HEK293 (cell line): Measurements from ENCODE around the gene DEK.

Source experiments
- EGR2 ChIP-seq: fragments of 450-650 bp; formaldehyde crosslinking; IDR thresholded peaks from 2 replicates; pipeline ENCODE4 v1.5.1; 2016; ENCODE audit warnings: low read depth, missing biosample characterization, missing genetic modification characterization
- GLI2 ChIP-seq: fragments of 450-650 bp; formaldehyde crosslinking; IDR thresholded peaks from 2 replicates; pipeline ENCODE4; 2017; ENCODE audit warnings: missing biosample characterization, missing genetic modification characterization, low read depth, borderline replicate concordance
- OVOL3 ChIP-seq: fragments of 450-650 bp; formaldehyde crosslinking; IDR thresholded peaks from 2 replicates; pipeline ENCODE4 v1.5.1; 2016; ENCODE audit warnings: missing biosample characterization, missing genetic modification characterization
- SCRT1 ChIP-seq: fragments of 450-650 bp; formaldehyde crosslinking; IDR thresholded peaks from 2 replicates; pipeline ENCODE4 v1.5.1; 2016; ENCODE audit warnings: missing biosample characterization, missing genetic modification characterization, borderline replicate concordance
- YY2 ChIP-seq: fragments of 450-650 bp; formaldehyde crosslinking; IDR thresholded peaks from 2 replicates; pipeline ENCODE4 v1.5.1; 2016; ENCODE audit warnings: missing biosample characterization, missing genetic modification characterization
- ZBTB17 ChIP-seq: fragments of 450-650 bp; formaldehyde crosslinking; IDR thresholded peaks from 2 replicates; pipeline ENCODE4 v1.5.1; 2016; ENCODE audit warnings: missing biosample characterization, missing genetic modification characterization
- ZFP3 ChIP-seq: fragments of 450-650 bp; formaldehyde crosslinking; IDR thresholded peaks from 2 replicates; pipeline ENCODE4 v1.5.1; 2016; ENCODE audit warnings: low read depth, missing biosample characterization, missing genetic modification characterization
- ZNF121 ChIP-seq: fragments of 450-650 bp; formaldehyde crosslinking; IDR thresholded peaks from 2 replicates; pipeline ENCODE4 v1.5.1; 2016; ENCODE audit warnings: missing biosample characterization, missing genetic modification characterization
- ZNF174 ChIP-seq: fragments of 450-650 bp; formaldehyde crosslinking; IDR thresholded peaks from 2 replicates; pipeline ENCODE4 v1.5.0; 2017; ENCODE audit warnings: missing biosample characterization, mild to moderate bottlenecking, missing genetic modification characterization
- ZNF19 ChIP-seq: fragments of 450-650 bp; formaldehyde crosslinking; IDR thresholded peaks from 2 replicates; pipeline ENCODE4; 2016; ENCODE audit warnings: missing biosample characterization, missing genetic modification characterization, low read depth
- ZNF292 ChIP-seq: fragments of 450-650 bp; formaldehyde crosslinking; IDR thresholded peaks from 2 replicates; pipeline ENCODE4 v1.5.1; 2016; ENCODE audit warnings: low read depth, missing biosample characterization, missing genetic modification characterization, borderline replicate concordance
- ZNF341 ChIP-seq: fragments of 450-650 bp; formaldehyde crosslinking; IDR thresholded peaks from 2 replicates; pipeline ENCODE4; 2016; ENCODE audit warnings: low read depth, missing biosample characterization, missing genetic modification characterization
- ZNF394 ChIP-seq: fragments of 450-650 bp; formaldehyde crosslinking; IDR thresholded peaks from 2 replicates; pipeline ENCODE4 v1.5.1; 2016; ENCODE audit warnings: missing biosample characterization, missing genetic modification characterization, mild to moderate bottlenecking, moderate library complexity, borderline replicate concordance
- ZNF48 ChIP-seq: fragments of 450-650 bp; formaldehyde crosslinking; IDR thresholded peaks from 2 replicates; pipeline ENCODE4 v1.5.1; 2016; ENCODE audit warnings: missing biosample characterization, missing genetic modification characterization
- ZNF521 ChIP-seq: fragments of 450-650 bp; formaldehyde crosslinking; IDR thresholded peaks from 2 replicates; pipeline ENCODE4 v1.5.1; 2017; ENCODE audit warnings: missing biosample characterization, mild to moderate bottlenecking, missing genetic modification characterization
- ZNF561 ChIP-seq: fragments of 450-650 bp; IDR thresholded peaks from 2 replicates; pipeline ENCODE4 v1.5.1; 2018; ENCODE audit warnings: missing biosample characterization, missing genetic modification characterization, borderline replicate concordance
- ZNF624 ChIP-seq: fragments of 450-650 bp; formaldehyde crosslinking; IDR thresholded peaks from 2 replicates; pipeline ENCODE4 v1.5.1; 2017; ENCODE audit warnings: missing biosample characterization, missing genetic modification characterization
- ZNF701 ChIP-seq: fragments of 450-650 bp; formaldehyde crosslinking; IDR thresholded peaks from 2 replicates; pipeline ENCODE4 v1.5.1; 2016; ENCODE audit warnings: missing biosample characterization, missing genetic modification characterization
- ZNF76 ChIP-seq: fragments of 450-650 bp; formaldehyde crosslinking; IDR thresholded peaks from 2 replicates; pipeline ENCODE4; 2016; ENCODE audit warnings: low read depth, missing biosample characterization, missing genetic modification characterization, borderline replicate concordance
- ZNF792 ChIP-seq: fragments of 450-650 bp; formaldehyde crosslinking; IDR thresholded peaks from 2 replicates; pipeline ENCODE4 v1.5.1; 2016; ENCODE audit warnings: missing biosample characterization, missing genetic modification characterization
- TF ChIP-seq, protein P1 (sequence below): fragments of 450-650 bp; formaldehyde crosslinking; IDR thresholded peaks from 2 replicates; pipeline ENCODE4 v1.5.1; 2016; ENCODE audit warnings: missing biosample characterization, missing genetic modification characterization
- TF ChIP-seq, protein P2 (sequence below): fragments of 450-650 bp; formaldehyde crosslinking; IDR thresholded peaks from 2 replicates; pipeline ENCODE4 v1.5.1; 2016; ENCODE audit warnings: missing biosample characterization, missing genetic modification characterization
- TF ChIP-seq, protein P3 (sequence below): fragments of 450-650 bp; formaldehyde crosslinking; IDR thresholded peaks from 2 replicates; pipeline ENCODE4 v1.5.1; 2017; ENCODE audit warnings: missing biosample characterization, missing genetic modification characterization
- TF ChIP-seq, protein P4 (sequence below): fragments of 450-650 bp; formaldehyde crosslinking; IDR thresholded peaks from 2 replicates; pipeline ENCODE4 v1.5.1; 2016; ENCODE audit warnings: missing biosample characterization, missing genetic modification characterization
- TF ChIP-seq, protein P5 (sequence below): fragments of 450-650 bp; formaldehyde crosslinking; IDR thresholded peaks from 2 replicates; pipeline ENCODE4 v1.5.1; 2017; ENCODE audit warnings: missing biosample characterization, missing genetic modification characterization
- TF ChIP-seq, protein P6 (sequence below): fragments of 450-650 bp; formaldehyde crosslinking; optimal IDR thresholded peaks from 2 replicates; pipeline ENCODE3; 2016; ENCODE audit warnings: missing biosample characterization, mild to moderate bottlenecking, missing genetic modification characterization

Gene DEK

DNA sequence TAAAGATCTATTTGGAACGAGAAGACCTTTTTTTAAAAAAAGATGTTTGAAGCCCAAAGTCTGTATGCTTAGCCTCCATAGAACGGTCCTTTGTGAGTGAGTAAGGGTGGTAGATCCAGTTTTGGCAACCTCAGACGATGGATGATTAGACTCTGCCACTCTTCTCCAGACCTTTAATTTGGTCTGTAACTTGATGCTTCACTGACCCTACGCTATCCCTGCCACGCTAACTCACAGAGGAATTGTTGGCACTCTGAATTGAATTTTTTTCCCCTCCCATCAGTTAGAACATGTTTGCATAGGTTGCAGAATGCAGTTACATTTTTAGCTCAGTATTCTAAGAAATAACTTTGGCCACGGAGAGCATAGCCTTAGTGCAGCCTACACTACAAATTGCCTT is 15.8 kb upstream of the DEK start (continued):
- TF ChIP-seq EGR2 (tag by site-specific recombination): no peak
- TF ChIP-seq, protein P1, sequence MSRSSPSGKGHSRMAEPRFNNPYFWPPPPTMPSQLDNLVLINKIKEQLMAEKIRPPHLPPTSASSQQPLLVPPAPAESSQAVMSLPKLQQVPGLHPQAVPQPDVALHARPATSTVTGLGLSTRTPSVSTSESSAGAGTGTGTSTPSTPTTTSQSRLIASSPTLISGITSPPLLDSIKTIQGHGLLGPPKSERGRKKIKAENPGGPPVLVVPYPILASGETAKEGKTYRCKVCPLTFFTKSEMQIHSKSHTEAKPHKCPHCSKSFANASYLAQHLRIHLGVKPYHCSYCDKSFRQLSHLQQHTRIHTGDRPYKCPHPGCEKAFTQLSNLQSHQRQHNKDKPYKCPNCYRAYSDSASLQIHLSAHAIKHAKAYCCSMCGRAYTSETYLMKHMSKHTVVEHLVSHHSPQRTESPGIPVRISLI: peak; percentile 75; the same call in 1 of the 2 replicates
- TF ChIP-seq ZNF174 (tag by site-specific recombination): no peak
- no peak for TF ChIP-seq ZNF521 (tag by site-specific recombination)
- no peak for TF ChIP-seq ZNF292 (tag by site-specific recombination)
- TF ChIP-seq, protein P2, sequence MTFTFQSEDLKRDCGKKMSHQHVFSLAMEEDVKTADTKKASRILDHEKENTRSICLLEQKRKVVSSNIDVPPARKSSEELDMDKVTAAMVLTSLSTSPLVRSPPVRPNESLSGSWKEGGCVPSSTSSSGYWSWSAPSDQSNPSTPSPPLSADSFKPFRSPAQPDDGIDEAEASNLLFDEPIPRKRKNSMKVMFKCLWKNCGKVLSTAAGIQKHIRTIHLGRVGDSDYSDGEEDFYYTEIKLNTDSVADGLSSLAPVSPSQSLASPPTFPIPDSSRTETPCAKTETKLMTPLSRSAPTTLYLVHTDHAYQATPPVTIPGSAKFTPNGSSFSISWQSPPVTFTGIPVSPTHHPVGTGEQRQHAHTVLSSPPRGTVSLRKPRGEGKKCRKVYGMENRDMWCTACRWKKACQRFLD (tag by site-specific recombination): no peak
- no peak for TF ChIP-seq ZNF341 (tag by site-specific recombination)
- TF ChIP-seq ZNF792: no peak
- TF ChIP-seq GLI2 (tag by site-specific recombination): no peak
- TF ChIP-seq ZNF48 (tag by site-specific recombination): no peak
- TF ChIP-seq ZNF561 (tag by site-specific recombination): no peak
- TF ChIP-seq, protein P3, sequence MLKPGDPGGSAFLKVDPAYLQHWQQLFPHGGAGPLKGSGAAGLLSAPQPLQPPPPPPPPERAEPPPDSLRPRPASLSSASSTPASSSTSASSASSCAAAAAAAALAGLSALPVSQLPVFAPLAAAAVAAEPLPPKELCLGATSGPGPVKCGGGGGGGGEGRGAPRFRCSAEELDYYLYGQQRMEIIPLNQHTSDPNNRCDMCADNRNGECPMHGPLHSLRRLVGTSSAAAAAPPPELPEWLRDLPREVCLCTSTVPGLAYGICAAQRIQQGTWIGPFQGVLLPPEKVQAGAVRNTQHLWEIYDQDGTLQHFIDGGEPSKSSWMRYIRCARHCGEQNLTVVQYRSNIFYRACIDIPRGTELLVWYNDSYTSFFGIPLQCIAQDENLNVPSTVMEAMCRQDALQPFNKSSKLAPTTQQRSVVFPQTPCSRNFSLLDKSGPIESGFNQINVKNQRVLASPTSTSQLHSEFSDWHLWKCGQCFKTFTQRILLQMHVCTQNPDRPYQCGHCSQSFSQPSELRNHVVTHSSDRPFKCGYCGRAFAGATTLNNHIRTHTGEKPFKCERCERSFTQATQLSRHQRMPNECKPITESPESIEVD (tag by site-specific recombination): peak; percentile 39; the same call in 1 of the 2 replicates
- TF ChIP-seq, protein P4, sequence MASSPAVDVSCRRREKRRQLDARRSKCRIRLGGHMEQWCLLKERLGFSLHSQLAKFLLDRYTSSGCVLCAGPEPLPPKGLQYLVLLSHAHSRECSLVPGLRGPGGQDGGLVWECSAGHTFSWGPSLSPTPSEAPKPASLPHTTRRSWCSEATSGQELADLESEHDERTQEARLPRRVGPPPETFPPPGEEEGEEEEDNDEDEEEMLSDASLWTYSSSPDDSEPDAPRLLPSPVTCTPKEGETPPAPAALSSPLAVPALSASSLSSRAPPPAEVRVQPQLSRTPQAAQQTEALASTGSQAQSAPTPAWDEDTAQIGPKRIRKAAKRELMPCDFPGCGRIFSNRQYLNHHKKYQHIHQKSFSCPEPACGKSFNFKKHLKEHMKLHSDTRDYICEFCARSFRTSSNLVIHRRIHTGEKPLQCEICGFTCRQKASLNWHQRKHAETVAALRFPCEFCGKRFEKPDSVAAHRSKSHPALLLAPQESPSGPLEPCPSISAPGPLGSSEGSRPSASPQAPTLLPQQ (tag by site-specific recombination): no peak
- TF ChIP-seq ZNF701 (tag by site-specific recombination): no peak
- peak; percentile 88 for TF ChIP-seq ZBTB17
- no peak for TF ChIP-seq ZNF19 (tag by site-specific recombination)
- TF ChIP-seq, protein P5, sequence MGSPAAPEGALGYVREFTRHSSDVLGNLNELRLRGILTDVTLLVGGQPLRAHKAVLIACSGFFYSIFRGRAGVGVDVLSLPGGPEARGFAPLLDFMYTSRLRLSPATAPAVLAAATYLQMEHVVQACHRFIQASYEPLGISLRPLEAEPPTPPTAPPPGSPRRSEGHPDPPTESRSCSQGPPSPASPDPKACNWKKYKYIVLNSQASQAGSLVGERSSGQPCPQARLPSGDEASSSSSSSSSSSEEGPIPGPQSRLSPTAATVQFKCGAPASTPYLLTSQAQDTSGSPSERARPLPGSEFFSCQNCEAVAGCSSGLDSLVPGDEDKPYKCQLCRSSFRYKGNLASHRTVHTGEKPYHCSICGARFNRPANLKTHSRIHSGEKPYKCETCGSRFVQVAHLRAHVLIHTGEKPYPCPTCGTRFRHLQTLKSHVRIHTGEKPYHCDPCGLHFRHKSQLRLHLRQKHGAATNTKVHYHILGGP: no peak
- no peak for TF ChIP-seq YY2 (tag by site-specific recombination)
- TF ChIP-seq ZNF76 (tag by site-specific recombination): no peak
- TF ChIP-seq ZNF121 (tag by site-specific recombination): no peak
- TF ChIP-seq ZFP3 (tag by site-specific recombination): no peak
- peak; percentile 14; the same call in 1 of the 2 replicates for TF ChIP-seq ZNF394 (tag by site-specific recombination)
- no peak for TF ChIP-seq SCRT1
- no peak for TF ChIP-seq OVOL3
- TF ChIP-seq, protein P6, sequence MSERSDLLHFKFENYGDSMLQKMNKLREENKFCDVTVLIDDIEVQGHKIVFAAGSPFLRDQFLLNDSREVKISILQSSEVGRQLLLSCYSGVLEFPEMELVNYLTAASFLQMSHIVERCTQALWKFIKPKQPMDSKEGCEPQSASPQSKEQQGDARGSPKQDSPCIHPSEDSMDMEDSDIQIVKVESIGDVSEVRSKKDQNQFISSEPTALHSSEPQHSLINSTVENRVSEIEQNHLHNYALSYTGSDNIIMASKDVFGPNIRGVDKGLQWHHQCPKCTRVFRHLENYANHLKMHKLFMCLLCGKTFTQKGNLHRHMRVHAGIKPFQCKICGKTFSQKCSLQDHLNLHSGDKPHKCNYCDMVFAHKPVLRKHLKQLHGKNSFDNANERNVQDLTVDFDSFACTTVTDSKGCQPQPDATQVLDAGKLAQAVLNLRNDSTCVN (tag by site-specific recombination): no peak
- TF ChIP-seq ZNF624 (tag by site-specific recombination): no peak
